ENCODE results near the gene ANKRD62.
"Not testable (repeated sequence)": the region's sequence is repeated elsewhere in the genome, so short reads cannot be mapped to it uniquely, and the experiment has no call there.

Gene ANKRD62

DNA sequence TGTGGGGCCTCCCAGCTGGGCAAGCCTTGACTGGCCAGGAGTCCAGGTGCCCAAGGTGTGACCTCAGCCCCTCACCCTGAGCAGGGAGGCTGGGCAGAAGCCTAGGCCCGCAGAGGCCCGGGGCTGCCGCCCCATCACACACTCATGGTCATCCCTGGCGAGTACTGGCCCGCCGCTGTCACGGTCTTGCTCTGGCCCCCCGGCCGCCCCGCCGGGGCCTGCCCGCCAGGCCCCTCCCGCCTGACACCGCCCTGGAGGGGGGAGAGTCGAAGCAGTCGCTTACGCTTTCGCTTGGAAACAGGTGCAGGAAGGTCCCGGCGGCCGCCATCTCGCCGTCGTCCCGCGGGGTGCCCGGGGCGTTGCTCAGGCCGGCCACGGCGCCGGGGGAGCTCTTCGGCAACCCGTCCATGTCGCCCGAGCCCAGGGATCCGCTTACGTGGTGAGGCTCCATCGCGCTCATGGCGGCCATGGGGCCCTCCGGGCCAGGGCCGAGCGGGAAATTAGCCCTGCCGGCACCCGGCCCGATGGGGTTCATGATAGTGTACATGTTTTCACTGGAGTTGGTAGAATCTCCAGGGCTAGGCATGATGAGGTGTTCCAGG is 26.6 kb upstream of the ANKRD62 start:
- DNase-seq, result no peak

DNA sequence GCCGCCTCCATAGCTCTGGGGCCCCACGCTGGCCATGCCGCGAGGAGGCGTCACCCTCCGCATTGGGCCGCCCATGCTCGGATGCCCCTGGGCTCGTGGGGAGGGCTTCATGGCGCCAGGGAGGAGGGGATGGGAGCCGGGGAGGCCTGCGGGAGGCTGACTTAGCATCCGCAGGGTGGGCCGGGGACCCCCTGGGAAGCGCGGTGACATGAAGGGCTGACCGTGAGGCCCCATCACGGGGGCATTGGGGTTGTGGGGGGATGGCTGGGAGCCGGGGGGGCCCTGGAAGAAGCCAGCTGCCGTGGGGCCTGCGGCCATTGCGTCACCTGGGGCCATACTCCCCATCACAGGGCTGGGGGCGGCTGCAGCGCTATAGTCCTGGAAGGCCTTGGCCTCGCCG is 26.0 kb upstream of the ANKRD62 start:
- DNase-seq, result no peak

DNA sequence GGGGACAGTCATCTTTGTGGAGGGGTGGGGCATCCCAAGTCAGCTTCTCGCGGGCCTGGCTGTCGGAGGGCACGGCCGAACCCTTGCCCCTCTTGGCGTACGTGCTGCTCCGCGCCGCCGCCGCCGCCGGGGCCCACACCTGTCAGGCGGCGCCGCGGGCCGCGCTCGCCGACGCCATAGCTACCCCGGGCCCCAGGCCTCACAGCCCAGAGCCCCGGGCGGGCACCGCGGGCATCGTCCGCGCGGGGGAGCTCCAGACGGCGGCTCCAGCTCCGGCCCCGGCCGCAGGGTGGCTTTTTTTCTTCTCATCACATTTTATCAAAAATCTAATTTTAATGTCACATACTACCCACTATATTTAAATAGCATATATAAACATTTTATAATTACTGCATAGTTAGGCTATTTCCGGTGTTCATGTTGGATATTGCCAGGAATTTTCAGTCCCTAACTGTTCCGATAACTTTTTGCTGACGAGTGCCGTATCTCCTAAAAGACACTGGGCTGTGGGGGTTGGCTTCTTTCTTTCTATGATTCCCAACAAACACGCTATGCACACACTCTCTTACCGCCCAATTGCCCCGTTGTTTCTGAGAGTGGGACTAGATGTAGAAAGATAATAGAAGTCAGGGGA is 25.2 kb upstream of the ANKRD62 start:
- DNase-seq, result not testable (repeated sequence)

DNA sequence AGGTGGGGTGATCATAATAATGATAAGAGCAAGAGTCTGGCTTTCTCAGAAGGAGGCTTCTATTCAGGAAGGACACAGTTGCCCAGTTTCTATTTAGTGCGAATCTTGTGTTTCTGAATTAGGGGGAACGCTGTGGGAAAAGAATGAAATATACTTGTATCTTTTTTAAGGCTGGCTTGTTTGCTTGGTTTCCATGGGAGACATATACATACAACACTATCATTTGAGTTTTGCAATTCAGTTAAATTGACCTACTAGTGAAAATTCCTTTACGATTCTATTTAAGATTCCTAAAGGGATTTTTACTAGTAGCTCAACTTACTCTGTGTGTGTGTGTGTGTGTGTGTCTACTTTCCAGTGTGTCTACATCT is 24.7 kb upstream of the ANKRD62 start:
- no peak for DNase-seq

DNA sequence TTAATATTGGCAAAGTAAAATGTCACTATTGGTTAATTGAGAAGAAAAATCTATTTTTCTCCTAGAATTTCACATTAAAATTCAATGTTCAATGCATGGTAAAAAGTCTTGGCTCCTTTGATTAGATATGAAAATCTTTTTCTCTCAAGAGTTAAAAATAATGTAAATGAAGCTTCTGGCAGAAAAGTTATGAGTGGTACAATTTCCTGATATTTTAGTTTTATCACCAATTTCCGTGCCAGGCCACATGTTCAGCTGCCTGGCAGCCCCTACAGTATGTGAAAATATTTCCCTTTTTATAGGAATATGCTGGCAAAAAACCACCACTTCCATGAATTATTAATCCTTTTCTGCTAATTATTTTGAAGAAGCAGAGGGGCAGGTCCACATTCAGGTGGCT is 22.6 kb upstream of the ANKRD62 start:
- not testable (repeated sequence) for DNase-seq

DNA sequence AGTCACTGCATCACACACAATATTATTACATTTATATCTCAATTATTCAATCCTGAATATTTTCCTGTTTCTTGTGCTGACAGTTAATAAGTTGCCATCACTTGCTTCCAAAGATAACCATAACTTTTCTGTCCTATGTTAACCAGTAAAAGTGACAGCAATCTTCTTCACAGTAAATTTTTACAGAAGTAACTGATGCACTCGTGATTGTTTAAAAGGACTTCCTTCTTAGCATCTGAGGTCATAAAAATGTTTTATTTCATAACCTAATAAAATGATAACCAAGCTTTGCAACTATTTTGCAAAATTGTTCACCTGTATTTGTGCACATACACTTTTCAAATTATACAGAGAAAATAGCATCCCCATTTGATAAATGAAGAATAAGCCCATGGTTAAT is 20.6 kb upstream of the ANKRD62 start:
- no peak for DNase-seq

DNA sequence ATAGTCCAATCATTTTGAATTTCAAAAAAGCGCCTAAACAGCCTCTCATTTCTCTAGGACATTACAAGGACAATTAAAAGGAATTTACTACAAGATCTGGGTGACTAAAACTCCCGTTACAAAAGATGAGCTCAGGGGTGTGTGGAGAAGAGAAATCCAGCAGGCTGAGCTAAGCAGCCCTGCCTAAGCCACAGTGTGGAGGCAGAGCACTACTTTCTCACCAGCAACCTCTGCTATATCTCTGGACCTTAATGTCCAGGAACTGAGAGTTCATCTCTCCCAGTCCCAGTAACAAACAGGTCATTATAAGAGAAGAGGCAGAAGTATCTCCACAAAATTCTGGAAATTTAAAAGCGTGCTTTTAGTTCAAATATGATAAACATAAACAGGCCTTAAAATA is 18.9 kb upstream of the ANKRD62 start:
- DNase-seq, result no peak

DNA sequence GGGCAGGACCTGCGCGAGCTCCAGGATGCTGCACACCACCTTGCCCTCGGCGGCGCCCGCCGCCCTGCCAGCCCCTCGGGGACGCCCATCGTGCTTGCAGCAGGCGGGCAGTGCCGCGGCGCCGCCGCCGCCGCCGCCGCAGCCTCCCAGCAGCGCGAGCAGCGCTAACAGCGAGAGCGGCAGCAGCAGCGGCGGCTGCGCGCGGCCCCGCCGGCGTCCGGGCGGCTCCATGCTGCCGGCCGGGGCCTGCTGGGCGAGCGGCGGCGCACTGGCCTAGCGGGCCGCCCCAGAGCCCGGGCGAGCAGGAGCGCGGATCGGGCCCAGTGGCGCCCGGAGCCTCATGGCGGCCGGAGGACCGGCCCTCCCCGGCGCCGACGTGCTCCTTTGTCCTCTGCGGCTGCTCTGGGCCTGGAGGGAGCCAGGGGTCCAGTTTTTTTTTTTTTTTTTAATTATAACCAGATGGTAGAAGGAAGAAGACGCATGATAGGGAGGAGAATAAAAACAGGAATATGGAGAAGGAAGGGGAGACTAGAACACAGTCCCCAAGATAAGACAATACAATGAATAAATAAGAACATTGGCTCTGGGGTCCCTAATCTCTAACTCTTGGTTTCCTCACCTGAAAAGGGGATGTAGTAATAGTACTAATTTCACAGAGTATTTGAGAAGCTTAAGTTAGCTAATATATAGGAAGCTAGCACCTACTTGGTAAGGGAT is 17.1 kb upstream of the ANKRD62 start:
- no peak for DNase-seq

DNA sequence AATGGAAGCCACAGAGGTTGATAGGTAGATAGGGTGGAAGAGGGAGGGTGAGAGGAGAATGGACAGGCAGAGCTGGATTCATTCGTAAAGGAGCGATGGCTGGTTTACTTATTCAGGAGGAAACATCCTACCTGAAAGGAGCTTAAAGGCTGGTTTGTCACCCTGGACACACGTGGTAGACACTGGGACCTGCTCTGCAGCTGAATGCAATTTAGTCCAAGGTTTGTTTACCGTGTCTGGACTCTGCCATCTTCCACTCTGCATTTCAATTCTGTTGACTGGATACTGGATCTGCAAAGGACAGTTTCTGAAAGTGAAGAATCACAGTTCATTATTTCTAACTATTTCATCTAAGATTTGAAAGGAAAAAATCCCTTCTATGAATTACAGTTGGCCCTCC is 15.6 kb upstream of the ANKRD62 start:
- DNase-seq, result not testable (repeated sequence)

DNA sequence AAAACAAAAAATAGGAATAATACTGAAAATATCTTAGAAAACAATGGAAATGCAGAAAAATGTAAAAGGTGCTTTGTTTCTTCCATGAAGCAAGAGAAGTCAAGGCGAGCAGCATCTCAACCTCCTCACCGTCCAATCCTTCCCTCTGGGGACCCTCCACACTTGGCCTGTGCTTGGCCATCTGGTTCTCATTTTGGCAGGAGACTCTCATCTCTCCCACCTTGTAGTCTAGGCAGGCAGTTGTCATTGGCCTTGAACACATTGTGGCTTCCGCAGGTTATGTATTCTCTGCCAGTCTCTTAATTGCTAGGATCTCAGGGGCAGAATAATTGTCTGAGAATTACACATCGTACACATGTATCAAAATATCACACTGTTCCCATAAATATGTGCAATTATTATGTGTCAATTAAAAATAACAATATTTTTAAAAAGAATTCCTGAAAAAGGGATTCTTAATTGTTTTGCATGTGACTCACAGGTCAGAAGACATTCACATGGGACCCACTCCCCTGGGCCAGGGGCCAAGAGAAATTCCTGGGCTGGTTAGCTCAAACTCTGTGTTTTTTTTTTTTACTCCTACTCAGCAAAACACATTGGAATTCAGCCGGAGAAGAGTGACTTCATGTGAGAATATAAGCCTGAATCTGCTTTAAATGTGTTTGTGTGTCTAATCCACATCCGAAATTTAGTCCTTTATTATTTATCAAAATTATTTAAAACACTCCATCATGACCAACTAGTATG is 14.0 kb upstream of the ANKRD62 start:
- no peak for DNase-seq

DNA sequence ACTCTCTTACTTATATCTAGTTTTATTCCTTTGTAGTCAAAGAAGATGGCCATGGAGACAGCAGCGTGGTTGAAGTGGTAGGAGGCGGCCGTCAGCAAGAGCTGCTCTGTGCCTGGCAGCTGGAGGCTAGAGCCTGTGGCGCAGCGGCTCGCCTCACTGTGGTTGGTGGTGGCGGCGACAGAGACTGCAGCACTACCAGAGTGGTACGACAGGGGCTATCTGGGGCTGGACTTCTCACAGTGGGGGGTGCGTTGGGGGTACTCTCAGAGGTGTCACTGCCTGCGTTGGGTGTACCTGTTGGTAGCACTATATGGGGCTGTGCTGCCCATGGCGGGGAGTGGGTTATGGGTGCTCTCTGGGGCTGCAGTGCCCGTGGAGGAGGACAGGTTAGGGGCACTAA is 8.5 kb upstream of the ANKRD62 start:
- no peak for DNase-seq

DNA sequence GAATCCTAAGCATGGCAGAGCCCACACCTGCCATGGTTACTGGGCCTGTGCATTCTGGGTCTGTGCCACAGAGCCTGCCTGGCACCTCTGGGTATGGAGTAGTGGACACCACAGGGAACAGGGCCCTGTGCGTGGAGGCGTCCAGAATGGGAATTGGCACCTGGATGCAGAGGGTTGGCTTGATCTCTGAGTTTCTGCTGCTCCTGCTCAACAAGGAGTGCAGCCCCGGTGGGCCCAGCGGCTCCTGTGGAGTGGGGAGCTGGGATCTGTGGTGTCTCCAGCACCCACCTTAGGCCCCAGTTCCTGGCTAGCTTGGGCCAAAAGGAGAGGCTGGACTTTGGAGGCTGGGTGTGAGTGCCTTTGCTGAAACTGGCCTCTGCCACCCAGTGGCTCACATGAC is 7.9 kb upstream of the ANKRD62 start:
- DNase-seq, result no peak

DNA sequence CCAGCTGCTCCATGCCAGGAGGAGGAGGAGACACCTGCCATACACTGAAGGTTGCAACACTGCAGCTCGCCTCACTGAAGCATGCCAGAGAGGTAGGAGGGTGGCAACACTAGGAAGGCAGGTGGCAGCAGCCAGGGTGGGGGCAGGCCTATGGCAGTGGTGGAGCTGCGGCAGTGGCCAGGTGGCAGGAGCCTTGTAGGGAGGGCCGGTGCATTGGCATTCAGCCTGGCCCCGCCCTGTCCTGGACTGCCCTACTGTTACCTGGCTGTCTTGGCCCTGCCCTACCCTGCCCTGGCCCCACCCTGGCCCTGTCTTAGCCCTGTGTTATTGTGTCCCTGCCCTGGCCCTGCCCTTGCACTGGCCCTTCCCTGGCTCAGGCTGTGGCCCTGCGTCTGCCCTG is 7.4 kb upstream of the ANKRD62 start:
- DNase-seq, result no peak

DNA sequence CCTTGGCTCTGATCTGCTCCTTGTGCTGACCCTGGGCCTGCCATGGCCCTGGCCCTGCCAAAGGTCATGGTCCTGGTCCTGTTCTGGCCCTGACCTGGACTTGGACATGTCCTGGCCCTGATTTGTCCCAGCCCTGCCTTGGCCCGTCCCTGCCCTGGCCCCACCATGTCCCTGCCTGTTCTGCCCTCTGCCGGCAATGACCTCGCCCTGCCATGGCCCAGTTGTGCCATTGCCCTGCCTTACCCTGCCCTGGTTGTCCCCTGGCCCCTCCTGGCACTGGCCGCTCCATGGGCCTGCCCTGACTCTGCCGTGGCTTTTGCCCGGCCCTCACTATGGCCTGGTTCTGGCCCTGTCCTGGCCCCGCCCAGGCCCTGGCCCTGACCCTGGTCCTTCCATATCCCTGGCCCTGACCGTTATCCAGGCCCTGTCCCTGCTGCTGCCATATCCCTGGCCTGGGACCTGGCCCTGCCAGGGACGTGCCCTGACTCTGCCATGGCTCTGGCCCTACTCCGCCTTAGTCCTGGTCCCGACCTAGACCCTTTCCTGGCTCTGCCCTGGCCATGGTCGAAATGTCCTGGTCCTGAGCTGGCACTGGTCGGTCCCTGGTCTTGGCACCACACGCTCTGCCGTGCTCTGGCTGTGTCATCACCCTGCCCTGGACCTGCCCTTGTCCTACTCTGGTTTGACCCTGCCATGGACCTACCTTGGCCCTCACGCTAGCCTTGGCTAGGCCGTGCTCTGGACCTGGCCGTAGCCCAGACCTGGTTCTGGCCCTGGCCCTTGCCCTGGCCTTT is 6.8 kb upstream of the ANKRD62 start:
- DNase-seq, result no peak

DNA sequence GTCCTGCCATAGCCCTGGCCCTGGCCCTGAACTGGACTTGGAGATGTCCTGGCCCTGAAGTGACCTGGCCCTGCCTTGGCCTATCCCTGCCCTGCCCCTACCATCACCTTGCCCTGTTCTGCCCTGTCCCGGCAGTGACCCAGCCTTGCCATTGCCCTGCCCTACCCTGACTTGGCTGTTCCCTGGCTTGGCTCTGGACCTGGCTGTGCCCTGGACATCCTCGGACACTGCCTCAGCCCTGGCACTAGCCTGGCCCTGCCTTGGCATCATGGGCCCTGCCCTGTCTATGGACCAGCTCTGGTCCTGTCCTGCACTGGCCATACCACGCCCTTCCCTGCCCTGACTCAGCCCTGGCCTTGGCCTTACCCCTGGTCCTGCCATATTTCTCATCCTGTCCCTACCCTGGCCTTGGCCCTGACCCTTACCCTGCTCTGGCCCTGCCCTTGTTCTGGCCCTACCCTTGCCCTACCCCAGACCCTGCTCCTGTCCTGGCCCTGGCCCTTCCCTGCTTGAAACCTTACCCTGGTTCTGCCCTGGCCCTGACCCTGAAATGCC is 6.1 kb upstream of the ANKRD62 start:
- DNase-seq, result no peak

DNA sequence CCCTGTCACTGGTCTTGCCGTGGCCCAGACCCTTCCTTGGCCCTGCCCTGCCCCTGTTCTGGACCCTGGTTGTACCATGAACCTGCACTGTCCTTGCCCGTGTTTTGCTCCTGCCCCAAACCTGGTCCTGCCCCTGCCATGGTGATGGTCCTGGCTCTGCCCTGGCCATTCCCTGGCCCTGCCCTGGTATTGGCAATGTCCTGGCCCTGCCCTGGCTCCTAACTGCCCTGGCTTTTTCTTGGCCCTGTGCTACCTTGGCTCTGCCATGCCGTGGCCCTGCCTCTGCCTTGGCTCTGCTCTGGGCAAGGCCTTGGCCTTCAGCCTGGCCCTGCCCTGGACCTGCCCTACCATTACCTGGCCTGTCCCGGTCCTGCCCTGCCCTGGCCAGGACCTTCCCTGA is 5.5 kb upstream of the ANKRD62 start:
- no peak for DNase-seq

DNA sequence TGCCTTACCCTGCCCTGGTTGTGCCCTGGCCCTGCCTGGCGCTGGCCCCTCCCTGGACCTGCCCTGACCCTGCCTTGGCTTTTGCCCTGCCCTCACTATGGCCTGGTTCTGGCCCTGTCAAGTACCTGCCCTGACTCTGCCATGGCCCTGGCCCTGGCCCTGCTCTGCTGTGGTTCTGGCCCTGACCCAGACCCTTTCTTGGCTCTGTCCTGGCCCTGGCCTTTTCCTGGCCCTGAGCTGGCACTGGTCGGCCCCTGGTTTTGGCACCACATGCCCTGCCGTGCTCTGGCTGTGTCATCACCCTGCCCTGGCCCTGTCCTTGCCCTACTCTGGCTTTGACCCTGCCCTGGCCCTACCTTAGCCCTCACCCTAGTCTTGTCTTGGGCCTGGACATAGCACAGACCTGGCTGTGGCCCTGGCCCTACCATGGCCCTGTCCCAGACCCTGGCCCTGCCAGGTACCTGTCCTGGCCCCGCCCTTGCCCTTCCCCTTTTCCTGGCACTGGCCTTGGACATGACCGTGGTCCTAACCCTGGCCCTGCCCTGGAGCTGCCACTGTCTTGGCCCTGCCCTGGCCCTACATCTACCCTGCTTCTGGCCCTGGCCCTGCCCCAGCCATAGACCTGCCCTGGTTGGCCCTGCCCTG is 4.8 kb upstream of the ANKRD62 start:
- no peak for DNase-seq

DNA sequence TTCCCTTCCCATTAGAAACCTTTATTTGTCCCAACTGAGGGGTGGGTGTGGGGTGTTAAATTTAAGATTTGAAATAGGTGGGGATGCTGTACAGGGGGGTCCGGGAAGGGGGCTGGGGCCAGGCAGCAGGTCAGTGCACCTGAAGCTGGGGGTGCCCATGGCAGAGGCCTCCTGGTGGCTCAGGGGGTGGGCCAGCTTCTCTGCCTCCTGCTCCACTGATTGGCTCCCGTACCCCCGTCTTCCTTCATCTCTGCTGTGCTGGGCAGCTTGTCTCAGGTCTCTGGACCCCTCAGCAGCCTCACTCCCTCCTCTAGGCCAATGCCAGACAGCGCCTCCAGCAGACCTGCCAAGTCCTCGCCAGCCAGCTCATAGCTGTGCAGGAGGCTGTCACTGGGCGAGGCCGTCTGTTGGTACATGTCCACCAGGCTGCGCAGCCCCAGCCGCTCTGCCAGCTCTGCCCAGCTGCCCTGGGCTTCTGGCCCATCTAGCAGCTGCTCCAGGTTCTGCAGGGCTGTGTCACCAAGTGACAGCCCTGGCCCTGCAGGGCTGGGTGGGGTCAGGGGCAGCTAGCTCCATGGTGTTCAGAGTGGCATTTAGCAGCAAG is 2.0 kb upstream of the ANKRD62 start:
- DNase-seq, result no peak

DNA sequence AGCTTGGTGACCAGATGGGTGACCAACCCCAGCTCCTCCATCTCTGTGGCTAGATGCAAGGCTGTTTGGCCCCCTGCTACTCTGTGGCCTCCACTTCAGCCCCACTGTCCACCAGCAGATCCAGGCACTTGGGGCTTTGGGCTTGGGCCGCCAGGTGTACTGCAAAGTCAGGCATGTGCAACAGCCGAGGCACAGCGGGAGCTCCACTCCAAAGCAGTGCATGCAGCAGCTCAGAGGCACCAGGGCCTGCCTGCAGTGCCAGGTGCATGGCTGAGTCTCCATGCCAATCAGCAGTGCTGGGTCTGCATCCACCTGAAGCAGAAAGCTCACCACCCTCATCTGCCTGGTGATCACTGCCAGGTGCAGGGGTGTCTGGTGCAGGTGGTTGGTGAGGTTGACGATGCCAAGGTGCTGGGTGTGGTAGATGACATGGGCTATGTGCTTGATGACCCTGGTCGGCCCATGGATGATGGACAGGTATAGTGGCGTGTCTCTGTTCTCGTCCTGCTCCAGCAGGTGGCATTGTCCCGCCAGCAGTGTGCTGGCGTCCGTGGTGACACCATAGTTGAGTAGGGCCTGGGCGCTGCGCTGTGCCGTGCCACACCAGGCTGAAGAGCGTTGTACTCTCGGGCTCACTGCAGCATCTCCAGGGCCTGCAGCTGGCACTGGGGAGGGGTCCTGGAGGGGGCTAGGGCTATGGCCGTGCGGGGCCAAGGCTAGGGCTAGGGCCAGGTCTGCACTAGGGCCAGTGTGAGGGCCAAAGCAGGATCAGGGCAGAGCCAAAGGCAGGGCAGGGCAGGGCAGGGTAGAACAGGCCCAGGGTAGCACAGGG is 1.0 kb upstream of the ANKRD62 start:
- DNase-seq, result no peak

DNA sequence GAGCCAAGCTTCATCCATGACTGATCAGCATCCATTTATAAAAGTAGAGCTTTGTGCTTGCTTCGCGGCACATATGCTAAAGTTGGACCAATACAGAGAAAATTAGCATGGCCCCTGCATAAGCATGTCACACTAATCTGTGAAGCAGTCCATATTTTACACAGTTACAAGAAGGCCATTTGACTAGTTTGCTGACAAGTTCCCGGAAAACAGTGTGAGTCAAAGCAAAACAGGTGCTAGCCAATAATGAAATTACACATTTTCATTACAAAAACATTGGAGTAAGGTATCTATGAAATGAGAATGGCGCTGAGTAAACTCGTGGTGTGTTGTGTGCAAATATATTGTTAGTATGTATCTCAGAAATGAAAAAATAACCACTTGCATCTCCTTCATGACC is 4.7 kb downstream of the ANKRD62 start:
- DNase-seq, result no peak

DNA sequence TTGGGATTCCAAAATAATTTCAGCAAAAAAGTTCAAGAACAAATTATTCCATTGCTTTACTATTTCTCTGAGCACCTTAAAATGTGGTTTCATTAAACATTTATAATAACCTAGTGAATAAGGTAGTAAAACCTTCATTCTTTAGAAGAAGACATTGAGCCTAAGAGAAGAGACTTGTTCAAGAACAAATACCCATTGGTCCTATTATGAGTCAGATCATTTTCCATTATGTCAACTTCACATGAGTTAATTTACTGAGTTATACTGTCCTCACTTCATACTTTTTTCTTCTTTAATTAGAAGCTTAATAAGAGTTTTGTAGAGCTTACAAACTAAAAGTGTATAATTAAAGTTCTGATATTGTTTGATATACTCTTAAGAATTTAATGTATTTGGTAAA is 5.5 kb downstream of the ANKRD62 start:
- DNase-seq, result no peak

Data from CD4-positive, alpha-beta T cell treated with Interleukin-21 for 1 hour (primary cell).